Hepatocyte (in vitro differentiated cells): Measurements from ENCODE around the gene PALS2. TPM values are rescaled to one million over a fixed set of nuclear protein-coding genes. Genes with fewer than 3 reads are reported as not detected.

ENCODE experiments used
- DNase-seq: peaks from one replicate; pipeline ENCODE4 v3.0.0-alpha.2; 2016; ENCODE audit warnings: low spot score
- H2AFZ ChIP-seq: fragments of 200-600 bp; sonication (generic); 2 replicates; pipeline ENCODE4 v1.6.0; 2016; ENCODE audit warnings: antibody characterized with exemption, mild to moderate bottlenecking
- H3K27ac ChIP-seq: fragments of 200-600 bp; sonication (generic); 2 replicates; pipeline ENCODE4 v1.5.1; 2016; ENCODE audit warnings: mild to moderate bottlenecking
- H3K27me3 ChIP-seq: fragments of 200-600 bp; sonication (generic); 2 replicates; pipeline ENCODE4 v1.6.1; 2016
- H3K36me3 ChIP-seq: fragments of 200-600 bp; sonication (generic); replicated peaks from 2 replicates; pipeline ENCODE4 v1.5.1; 2016; ENCODE audit warnings: low read depth; ENCODE audit not compliant: insufficient read depth
- H3K4me1 ChIP-seq: fragments of 200-600 bp; sonication (generic); 2 replicates; pipeline ENCODE4 v1.5.1; 2016; ENCODE audit warnings: mild to moderate bottlenecking, moderate library complexity; ENCODE audit not compliant: insufficient read depth
- H3K4me2 ChIP-seq: fragments of 200-600 bp; sonication (generic); 2 replicates; pipeline ENCODE4 v1.6.0; 2016
- H3K4me3 ChIP-seq: fragments of 200-600 bp; sonication (generic); 2 replicates; pipeline ENCODE4 v1.5.1; 2016; ENCODE audit warnings: mild to moderate bottlenecking
- H3K79me2 ChIP-seq: fragments of 200-600 bp; sonication (generic); 2 replicates; pipeline ENCODE4 v1.6.0; 2017; ENCODE audit warnings: mild to moderate bottlenecking
- H3K9me2 ChIP-seq: fragments of 200-600 bp; sonication (generic); replicated peaks from 2 replicates; pipeline ENCODE4 v1.6.0; 2017; ENCODE audit warnings: mild to moderate bottlenecking; ENCODE audit not compliant: insufficient read depth
- H3K9me3 ChIP-seq: fragments of 200-600 bp; sonication (generic); 2 replicates; pipeline ENCODE4 v1.5.1; 2016; ENCODE audit warnings: low read depth, mild to moderate bottlenecking
- H4K20me1 ChIP-seq: fragments of 200-600 bp; sonication (generic); 2 replicates; pipeline ENCODE4 v1.6.0; 2016; ENCODE audit warnings: mild to moderate bottlenecking; ENCODE audit not compliant: insufficient read depth, poor library complexity, severe bottlenecking
- CTCF ChIP-seq: fragments of 200-600 bp; sonication (generic); IDR thresholded peaks from 2 replicates; pipeline ENCODE4 v1.5.1; 2016; ENCODE audit warnings: antibody characterized with exemption, mild to moderate bottlenecking; ENCODE audit not compliant: poor library complexity
- EZH2 ChIP-seq: fragments of 200-600 bp; sonication (generic); IDR thresholded peaks from 2 replicates; pipeline ENCODE4 v1.6.1; 2016; ENCODE audit warnings: antibody characterized with exemption, mild to moderate bottlenecking, borderline replicate concordance
- EZH2phosphoT487 ChIP-seq: fragments of 200-600 bp; sonication (generic); IDR thresholded peaks from one replicate; pipeline ENCODE4 v1.6.1; 2018; ENCODE audit warnings: antibody characterized with exemption, mild to moderate bottlenecking, low read depth, moderate library complexity; ENCODE audit not compliant: unreplicated experiment, severe bottlenecking
- whole genome bisulfite sequencing: methylation state at CpG from one replicate; pipeline ENCODE4 v1.1.6; 2016; ENCODE audit warnings: low lambda C conversion rate; ENCODE audit errors: missing lambda C conversion rate; 5-methylcytosine and 5-hydroxymethylcytosine counted together
- polyA plus RNA-seq: library from polyadenylated mRNA; unstranded; fragments of >200 nt; fragmentation: Nextera tagmentation; extraction: Ambion mirVana; gene quantifications from 2 replicates; pipeline ENCODE4 v1.2.1, GENCODE V29; 2016
- total RNA-seq: library from RNA; depleted of rRNA; stranded (reverse); fragments of >200 nt; gene quantifications from 2 replicates; pipeline ENCODE4 v1.2.3, GENCODE V29; 2014

PALS2 gene
- total and polyA plus RNA-seq, 2 experiments from 2014 or later, result 37.6 to 74.9 TPM

- Histone ChIP-seq H3K79me2 (no peaks in the 10 kb centered on the region), H3K27ac (no peak overlapping the region), H2AFZ (no peak overlapping the region), H3K9me3 (no peaks in the 10 kb centered on the region), H3K4me2 (no peak overlapping the region), H3K27me3 (no peaks in the 10 kb centered on the region), H3K4me3 (no peak overlapping the region), H3K9me2 (no peaks in the 10 kb centered on the region), H4K20me1 (no peaks in the 10 kb centered on the region), H3K4me1 (no peaks in the 10 kb centered on the region), H3K36me3 (no peaks in the 10 kb centered on the region)
- no peak for DNase-seq
- TF ChIP-seq CTCF (no peak), EZH2 (no peak), EZH2phosphoT487 (no peak)
Observed at GRCh38 chr7:24555184-24555583, 18.1 kb upstream of the PALS2 start.

- no peaks in the 10 kb centered on the region for H3K36me3 ChIP-seq
- no peak for DNase-seq
- no peak for TF ChIP-seq EZH2
- TF ChIP-seq CTCF, result no peak
- no peak for TF ChIP-seq EZH2phosphoT487
- no peak overlapping the region for H2AFZ ChIP-seq
- 89% methylated on average over 5 of the region's 5 CpGs for WGBS
- H3K9me2 ChIP-seq, result no peaks in the 10 kb centered on the region
- H3K9me3 ChIP-seq, result no peaks in the 10 kb centered on the region
- no peaks in the 10 kb centered on the region for H3K4me1 ChIP-seq
- no peak overlapping the region for H3K4me3 ChIP-seq
- H3K4me2 ChIP-seq, result no peak overlapping the region
- H4K20me1 ChIP-seq, result no peaks in the 10 kb centered on the region
- H3K79me2 ChIP-seq, result no peaks in the 10 kb centered on the region
- no peaks in the 10 kb centered on the region for H3K27me3 ChIP-seq
- H3K27ac ChIP-seq, result no peak overlapping the region
Observed at GRCh38 chr7:24555719-24556118, 17.5 kb upstream of the PALS2 start.

- Histone ChIP-seq H3K27me3 (no peaks in the 10 kb centered on the region), H3K79me2 (no peaks in the 10 kb centered on the region), H3K9me3 (no peaks in the 10 kb centered on the region), H3K4me3 (no peak overlapping the region), H3K27ac (no peak overlapping the region), H4K20me1 (no peaks in the 10 kb centered on the region), H3K9me2 (no peaks in the 10 kb centered on the region), H3K4me2 (no peak overlapping the region), H3K36me3 (no peaks in the 10 kb centered on the region), H3K4me1 (no peaks in the 10 kb centered on the region), H2AFZ (no peak overlapping the region)
- 76% methylated on average over 3 of the region's 3 CpGs for WGBS
- TF ChIP-seq CTCF (no peak), EZH2phosphoT487 (no peak), EZH2 (no peak)
- no peak for DNase-seq
Observed at GRCh38 chr7:24560772-24561171, 12.5 kb upstream of the PALS2 start.

- no peaks in the 10 kb centered on the region for H3K4me1 ChIP-seq
- no peaks in the 10 kb centered on the region for H3K36me3 ChIP-seq
- H3K4me2 ChIP-seq, result no peak overlapping the region
- peaks cover 6% of the 10 kb centered on the region for H3K27me3 ChIP-seq
- TF ChIP-seq EZH2, result no peak
- no peak for TF ChIP-seq CTCF
- no peak for TF ChIP-seq EZH2phosphoT487
- 86% methylated on average over 2 of the region's 2 CpGs for WGBS
- no peaks in the 10 kb centered on the region for H3K79me2 ChIP-seq
- no peak for DNase-seq
- no peaks in the 10 kb centered on the region for H3K9me3 ChIP-seq
- H3K4me3 ChIP-seq, result no peak overlapping the region
- H4K20me1 ChIP-seq, result no peaks in the 10 kb centered on the region
- no peaks in the 10 kb centered on the region for H3K9me2 ChIP-seq
- H3K27ac ChIP-seq, result no peak overlapping the region
- H2AFZ ChIP-seq, result no peak overlapping the region
Observed at GRCh38 chr7:24566274-24566673, 7.0 kb upstream of the PALS2 start.
